ENCODE results near the gene PDCD4.
"Not testable (repeated sequence)": the region's sequence is repeated elsewhere in the genome, so short reads cannot be mapped to it uniquely, and the experiment has no call there.

The PDCD4 gene

DNA sequence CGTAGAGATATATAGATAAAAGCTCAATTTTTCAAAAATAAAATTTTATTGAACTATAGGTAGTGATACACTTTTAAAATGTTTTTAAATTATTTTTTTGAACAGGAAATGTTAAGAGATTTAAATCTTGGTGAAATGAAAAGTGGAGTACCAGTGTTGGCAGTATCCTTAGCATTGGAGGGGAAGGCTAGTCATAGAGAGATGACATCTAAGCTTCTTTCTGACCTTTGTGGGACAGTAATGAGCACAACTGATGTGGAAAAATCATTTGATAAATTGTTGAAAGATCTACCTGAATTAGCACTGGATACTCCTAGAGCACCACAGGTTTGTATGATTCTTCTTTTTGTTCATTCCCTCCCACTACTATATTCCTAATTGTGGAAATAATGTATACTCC is 15.8 kb downstream of the PDCD4 start:
- no peak for DNase-seq

DNA sequence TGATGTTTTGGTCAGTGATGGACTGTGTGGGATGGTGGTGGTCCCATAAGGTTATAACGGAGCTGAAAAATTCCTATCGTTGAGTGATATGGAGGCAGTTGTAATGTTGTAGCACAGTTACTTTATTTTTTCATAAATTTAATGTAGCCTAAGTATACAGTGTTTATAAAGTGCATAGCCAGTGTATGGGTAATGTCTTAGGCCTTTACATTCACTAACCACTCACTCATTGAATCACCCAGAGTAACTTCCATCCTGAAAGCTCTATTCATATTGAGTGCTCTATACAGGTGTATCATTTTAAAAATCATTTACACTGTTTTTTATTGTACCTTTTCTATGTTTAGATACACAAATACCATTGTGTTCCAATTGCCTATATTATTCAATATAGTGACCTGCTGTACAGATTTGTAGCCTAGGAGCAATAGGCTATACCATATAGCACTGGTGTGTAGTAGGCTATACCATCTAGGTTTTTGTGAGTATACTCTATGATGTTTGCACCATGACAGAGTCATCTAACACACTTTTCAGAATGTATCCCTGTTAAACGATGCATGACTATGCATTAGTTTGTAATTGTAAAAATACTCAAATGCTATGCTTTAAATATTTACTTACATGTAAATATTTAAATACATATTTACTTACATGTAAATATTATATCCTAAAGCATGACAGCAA is 21.0 kb downstream of the PDCD4 start:
- DNase-seq, result no peak

DNA sequence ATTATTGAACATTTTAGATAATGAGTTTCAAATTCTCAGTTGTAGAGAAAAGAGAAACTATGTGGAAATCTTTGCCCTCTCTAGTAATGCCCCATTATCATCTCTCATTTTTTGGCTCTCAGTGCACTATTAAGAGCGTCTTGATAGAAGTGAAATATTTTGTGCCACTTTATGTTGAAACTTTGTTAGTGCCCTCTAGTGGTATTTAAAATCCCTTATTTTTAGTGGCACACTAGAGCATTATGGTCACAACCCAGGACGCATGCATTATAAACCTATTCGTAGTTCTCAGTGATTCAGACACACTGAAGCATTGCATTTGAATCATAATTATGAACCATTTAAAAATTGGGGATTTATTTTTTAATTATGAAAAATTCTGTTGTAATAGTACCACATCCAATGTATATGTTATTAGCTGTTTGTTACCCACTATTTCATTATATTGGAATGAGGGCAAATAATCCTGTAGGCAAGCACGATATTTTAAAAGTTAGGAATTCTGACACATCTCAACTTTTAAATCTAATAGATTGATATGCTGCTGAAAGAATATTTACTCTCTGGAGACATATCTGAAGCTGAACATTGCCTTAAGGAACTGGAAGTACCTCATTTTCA is 21.9 kb downstream of the PDCD4 start:
- no peak for DNase-seq

DNA sequence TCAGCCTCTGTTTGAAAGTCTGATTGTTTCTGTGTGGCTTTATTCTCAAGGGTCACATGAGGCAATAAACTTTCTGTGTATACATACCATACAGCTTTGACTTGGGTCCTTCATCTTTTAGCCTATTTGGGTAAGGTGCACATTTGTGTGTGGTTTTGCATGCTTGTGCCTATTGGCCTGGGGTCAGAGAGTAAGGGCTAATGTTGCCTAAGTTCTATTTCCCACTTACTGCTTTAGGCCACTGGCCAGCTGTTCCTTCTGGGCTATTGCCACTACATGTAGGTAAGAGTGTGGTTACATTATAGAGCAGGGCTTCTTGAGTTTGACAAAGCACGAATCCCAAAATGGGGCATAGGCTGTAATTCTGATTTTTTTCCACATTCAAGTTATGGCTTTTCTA is 25.5 kb downstream of the PDCD4 start:
- no peak for DNase-seq

DNA sequence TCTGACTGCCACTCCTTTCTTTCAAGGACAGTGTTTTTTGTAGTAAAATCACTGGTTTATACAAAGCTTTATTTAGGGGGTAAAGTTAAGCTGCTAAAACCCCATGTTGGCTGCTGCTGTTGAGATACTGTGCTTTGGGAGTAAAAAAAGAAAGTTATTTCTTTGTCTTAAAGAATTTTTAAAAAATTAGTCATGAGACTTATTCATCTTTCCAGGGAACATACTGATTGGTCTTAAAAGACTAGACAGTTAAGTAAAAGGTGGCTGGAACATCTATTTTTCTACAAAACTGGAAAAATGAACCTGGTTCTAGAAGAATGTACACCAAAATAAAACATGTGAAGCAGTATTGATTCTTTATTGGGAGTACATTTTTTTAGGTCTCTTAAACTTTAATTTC is 26.7 kb downstream of the PDCD4 start:
- no peak for DNase-seq

DNA sequence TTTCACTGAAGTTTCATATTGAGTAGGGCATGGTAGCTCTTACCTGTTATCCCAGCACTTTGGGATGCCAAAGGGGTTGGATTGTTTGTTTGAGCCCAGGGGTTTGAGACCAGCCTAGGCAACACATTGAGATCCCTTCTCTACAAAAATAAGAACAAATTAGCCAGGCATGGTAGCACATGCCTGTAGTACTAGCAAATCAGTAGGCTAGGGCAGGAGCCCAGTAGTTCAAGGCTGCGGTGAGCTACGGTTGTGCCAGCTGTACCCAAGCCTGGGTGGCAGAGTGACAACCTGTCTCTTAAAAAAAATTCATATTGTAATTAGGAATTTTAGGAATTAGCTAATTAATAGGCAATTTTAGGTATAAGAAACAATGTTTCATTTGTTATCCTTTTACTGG is 29.3 kb downstream of the PDCD4 start:
- no peak for DNase-seq

DNA sequence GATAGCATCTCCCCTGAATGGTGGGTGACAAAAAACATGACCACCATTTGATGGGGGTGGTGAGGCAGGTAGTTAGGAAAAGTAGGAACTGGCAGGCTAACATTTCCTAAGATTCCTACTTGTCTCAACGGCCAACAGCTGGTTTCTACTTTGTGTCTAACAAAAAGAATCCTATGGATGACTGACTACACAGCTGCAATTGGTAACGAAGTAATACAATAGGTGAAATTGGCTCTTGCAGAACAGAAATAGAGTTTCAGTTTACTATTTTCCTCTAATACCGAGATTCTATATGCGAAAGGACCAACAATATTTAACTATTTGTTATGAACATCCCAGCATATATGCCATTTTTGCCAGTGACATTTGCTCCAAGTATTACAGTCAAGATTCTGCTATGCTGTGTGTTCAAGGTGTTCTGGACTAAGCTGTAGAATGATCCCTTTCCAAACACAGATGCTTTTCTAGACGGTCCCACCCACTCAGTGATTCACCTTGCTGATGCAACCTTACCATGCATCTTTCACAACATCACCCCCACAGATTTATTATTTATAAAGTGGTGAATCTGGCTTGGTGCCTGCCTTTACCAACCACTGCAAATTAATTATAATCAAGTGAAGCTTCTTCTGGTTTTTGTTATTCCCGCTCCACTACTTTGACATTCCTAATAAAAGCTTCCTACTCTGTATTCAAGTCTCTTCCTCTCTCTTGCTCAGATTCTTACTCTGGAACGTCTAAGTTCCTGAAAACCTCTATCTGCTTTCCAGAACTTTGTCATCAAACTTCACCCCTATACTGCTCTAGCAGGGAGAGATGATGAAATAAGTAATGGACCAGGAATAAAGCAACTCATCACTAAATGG is 30.5 kb downstream of the PDCD4 start:
- no peak for DNase-seq

DNA sequence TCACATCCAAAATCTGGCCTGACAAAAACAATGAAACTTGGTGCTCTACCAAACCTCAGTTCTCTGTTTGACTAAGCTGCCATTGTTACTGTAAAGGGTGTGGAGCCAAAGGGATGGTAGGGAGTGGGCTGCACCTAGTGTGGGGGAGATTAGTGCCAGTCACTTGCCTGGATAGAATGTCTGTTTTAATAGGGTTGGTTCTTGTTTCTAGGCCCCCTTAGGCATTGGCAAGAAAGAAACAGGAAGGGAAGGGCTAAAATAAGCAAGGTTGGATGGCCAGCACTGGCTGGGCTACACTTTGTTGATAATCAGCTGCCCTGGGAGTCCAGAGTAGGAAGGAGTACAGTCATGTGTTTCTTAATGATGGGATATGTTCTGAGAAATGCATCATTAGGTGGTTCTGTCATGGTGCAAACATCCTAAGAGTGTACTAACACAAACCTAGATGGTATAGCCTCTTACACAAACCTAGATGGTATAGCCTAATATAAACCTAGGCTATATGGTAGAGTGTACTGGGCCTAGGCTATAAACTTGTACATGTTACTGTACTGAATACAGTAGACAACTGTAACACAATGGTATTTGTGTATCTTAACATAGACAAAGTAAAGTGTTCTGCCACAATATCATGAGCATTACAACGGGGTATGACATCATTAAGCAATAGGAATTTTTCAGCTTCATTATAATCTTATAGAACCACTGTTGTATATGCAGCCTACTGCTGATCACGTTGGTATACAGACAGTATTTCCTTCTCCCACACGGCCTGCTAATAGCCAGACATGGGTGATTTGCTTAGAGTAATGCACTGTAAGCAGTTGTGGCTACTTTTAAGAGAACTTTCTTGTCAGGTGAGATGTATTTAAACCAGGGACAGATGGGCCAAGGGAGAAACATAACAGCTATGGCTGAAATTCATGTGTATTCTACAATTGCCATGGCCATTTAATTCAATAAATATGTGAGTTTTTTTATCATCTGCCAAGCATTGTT is 31.9 kb downstream of the PDCD4 start:
- no peak for DNase-seq

DNA sequence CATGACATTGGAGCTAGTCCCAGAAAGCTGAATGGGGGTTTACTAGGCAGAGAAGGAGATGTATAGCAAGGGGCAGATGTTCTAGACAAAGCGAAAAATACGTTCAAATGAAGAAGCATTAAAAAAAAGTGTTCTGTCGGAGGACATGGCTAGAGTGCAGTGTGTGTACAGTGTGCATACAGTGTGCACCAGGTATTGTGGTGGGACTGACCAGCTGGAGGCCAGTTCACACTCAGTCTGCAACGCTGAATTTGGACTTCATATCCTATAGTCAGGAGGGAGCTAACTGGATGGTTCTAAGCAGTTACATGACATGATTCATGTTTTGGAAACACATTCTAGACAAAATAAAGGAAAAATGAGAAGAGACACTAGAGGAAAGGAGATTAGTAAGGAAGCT is 38.4 kb downstream of the PDCD4 start:
- DNase-seq, result no peak

DNA sequence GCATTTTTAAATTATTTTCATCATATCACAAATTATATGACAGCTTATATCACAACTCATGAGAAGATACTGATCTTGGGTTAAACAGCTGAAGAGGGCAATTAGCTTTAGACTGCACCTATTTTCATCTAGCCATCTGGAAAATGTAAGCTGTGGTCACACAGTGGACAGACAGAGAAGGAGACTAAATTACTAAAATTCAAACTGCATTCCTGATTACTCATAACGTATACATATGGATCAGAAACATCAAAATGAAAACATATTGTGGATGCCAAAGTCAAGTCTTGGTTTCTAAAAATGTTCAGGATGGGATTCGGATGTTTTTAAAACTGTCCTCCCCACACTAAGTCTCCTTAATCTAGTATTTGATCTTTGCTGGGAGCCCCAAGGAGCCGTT is 40.6 kb downstream of the PDCD4 start:
- no peak for DNase-seq

DNA sequence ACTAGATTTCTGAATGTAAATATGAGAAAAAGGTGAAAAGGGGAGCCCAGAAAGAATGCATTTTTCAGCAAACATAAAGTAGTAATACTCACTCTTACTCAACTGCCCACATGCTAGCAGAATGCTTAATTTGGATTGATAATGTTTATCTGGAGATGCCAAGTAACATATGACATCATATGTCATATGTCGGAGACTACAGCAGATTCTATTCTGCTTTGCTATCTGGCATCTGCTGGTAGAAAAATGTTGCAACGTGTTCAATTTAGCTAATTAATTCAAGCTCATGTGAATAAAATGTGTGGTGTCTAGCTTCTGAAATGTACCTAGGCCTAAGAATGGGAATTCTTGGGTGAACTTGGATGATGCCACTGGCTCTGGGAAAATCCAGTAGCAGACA is 42.7 kb downstream of the PDCD4 start:
- no peak for DNase-seq

DNA sequence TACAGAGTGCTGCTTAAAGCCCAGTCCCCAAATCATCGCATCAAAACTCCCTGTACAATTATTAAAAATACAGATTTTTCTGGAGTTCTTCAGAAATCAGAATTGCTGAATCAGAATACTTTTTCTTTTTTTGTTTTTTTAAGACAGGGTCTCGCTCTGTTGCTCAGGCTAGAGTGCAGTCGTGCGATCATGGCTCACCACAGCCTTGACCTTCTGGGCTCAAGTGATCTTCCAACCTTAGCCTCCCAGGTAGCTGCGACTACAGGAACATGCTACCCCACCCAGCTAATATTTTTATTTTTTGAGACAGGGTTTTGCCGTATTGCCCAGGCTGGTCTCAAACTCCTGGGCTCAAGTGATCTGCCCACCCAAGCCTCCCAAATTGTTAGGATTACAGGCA is 43.3 kb downstream of the PDCD4 start:
- no peak for DNase-seq

DNA sequence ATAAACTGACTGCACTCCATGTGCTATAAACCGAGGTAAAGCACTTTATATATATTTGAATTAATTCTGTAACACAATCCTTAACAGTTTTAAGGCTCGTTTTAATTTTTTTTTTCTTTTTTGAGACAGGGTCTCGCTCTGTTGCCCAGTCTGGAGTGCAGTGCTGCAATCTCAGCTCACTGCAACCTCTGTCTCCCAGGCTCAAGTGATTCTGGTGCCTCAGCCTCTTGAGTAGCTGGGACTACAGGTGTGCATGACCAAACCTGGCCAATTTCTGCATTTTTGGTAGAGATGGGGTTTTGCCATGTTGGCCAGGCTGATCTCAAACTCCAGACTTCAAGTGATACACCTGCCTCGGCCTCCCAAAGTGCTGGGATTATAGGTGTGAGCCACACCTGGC is 43.9 kb downstream of the PDCD4 start:
- not testable (repeated sequence) for DNase-seq

DNA sequence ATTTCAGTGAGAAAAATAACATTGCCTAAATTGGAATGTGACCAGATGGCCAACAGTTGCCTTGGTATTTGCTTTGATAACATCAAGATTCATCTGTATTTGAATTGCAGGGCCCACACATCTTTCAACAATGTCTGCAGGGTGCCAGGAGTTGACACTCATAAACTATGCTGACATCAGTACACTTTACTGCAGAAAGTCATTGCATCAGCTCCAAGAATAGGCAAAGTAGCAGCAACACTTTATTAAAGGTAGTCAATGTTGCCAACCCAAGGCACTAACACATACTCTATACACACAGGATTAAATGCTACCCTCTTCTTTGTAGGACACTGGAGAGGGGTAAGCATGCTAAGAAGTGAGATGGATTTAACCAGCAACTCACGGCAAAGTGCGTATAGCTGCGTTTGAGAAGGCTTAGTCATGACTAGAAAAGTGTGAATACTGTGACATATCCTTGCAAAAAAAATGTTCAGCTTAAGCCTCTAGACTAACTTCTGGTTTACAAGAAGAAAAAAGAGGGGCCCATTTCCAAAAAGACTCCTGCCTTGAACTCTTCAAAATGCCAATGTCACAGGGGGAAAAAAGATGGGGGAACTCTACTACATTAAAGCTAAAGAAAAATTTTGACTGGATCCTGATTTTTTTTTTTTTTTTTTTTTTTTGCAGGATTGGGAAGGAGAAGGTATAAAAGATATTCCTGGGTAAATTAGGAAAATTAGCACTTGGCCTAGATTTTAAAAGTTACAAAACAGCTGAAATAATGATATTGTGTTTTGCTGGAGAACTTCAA is 45.0 kb downstream of the PDCD4 start:
- no peak for DNase-seq

DNA sequence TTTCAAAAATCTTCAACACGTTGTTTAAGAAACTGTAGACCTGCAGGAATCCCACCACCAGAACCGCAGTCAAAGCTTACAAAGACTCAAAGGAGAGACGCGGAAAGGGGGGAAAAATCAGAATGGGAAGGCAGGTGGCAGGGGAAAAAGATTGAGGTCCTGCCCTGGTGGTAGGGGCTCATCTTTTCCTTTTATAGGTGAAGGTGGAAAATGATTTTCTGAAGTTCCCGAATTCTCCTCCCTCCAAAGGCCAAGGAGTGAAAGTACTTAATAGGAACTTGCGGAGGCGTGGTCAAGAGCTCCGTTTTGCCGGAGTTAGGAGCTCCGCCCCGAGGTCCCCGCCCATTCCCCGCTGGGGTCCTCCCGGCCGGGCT is 46.5 kb downstream of the PDCD4 start:
- DNase-seq, result peak; percentile 98

DNA sequence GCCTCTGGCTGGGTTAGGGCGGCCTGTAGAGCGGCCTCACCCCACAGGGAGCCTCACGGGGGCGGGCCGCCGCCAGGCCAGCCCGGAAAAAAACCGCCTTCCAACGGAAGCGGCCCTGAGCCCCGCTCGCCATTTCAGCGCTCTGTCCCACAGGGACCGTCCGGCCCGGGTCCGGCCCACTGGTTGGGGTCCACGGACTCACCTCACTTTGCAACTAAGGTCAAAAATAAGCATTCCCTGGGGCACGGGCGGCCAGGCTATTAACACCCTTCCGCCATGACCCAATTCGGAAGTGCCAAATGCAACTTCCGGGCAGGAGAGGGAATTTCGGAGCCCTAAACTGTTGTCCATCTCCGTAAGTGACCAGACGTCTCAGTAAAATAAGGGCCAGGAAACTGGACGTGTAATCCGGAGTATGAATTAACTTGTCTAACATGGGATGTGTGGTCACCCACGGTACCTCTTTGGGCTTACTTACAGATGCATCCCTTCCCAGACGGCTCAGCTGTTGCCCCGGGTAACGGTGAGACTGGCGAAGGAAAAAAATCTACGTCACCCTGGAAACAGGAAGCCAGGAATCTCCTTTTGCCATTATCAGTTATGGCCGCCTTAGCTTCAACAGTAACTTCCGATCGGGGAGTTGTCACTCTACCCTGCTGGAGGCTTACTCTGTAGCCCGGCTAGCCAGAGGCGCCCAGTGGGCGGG is 47.1 kb downstream of the PDCD4 start, which contains the start of gene BBIP1:
BBIP1 (minus strand) TSS at position 538 of the 706 bp plus-strand sequence. CDS start 1,023 bp downstream, outside the sequence.
- no peak for DNase-seq

DNA sequence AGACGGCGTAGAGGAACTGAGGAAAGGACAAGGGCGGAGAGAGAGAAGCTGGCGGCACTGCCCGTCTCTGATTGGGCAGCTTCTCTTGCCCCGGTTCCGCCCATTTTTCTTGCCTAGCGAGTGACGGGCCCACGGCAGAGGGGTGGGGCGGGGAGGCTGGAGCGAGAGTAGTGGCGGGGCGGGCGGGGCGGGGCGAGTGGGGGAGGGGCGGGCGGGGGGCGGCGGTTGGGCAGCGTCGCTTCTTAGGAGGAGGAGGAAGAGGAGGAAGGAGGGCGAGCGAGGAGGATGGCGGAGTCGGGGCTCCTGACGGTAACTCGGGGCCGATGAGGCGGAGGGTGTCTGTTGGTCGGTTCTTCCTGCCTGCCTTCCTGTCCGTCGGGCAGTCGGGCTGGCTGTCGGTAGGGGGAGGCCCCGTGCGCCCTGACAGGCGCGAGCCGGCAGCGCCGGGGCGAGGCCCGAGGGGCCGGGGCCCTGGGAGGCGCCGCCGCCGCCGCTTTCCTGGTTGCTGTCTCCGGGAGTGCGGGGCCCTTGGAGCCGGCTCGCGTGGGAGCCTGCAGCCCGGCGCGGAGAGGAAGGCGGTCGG is 47.7 kb downstream of the PDCD4 start, which contains the start of gene SHOC2:
SHOC2 (plus strand) TSS at position 256 of the 583 bp plus-strand sequence. CDS start 44,755 bp downstream, outside the sequence.
- peak; percentile 100 for DNase-seq

DNA sequence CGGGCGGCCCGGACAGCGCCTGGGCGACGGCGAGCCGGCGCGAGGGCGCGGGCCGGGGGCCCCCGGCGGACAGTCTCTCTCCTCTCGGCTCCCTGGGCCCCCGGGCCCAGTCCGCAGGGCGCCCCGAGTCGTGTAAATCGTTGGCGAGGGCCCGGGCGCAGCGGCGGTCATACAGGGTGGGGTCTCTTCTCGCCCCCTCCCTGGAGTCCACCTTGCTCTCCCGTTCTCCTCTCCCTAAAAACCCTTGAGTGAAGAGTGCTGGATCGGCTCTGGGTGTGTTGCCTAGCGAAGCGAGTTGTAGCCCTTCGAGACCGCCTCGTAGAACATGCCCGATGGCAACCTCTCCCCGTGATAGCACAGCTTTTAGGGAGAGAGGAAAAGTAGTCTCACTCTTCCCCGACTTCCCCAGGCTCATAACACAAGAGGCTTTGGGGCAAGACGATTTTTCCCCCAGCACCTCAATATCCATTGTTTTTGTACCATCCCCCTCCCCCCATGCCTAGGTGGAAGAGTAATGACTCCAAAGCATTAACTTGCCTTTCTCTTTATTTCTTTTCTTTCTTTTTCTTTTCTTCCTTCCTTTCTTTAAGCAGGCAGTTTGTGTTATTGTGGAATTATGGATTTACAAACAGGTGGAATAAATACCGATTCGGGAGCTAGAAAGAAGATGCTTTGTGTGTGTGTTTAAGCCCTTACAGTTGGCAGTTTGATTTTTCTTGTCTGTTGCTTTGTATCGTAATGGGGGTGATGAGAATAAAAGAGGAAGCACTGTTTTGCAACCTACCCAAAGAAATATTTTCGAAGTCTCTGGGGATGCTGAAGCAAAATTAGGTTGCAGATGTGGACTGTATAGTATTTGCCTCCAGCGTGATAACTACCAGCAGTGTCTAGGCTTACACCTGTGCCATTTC is 48.5 kb downstream of the PDCD4 start:
- DNase-seq, result peak; percentile 70

DNA sequence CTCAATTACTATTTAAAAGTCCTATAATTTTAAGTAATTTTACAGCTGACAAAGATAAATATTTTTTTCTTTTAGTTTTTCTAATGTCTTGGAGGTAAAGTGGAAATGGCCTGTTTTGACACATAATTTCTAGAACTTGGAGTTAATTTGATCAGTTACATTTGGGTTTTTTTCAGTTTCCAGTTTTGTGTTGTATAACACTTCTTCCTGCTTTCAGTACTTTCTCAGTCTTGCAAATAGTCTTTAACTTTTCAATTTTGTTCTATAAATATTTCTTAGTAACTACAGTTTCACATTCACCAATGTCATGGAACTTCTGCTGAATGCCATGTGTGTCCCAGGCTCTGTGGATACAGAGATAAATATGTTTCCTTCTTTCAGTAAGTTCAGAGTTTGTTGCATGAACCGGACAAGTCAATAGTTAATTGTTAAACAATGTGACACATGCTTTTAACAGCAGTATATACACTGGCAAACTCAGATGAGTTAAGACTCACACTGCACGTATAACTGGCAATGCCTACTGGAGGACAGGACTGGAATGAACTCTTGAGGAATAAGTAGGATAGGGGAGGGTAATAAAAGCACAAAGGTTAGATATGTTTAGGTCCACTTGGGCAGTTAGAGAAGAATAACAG is 52.2 kb downstream of the PDCD4 start:
- DNase-seq, result no peak
